ENCODE measurements around the gene GADD45G. TPM values are rescaled to one million over a fixed set of nuclear protein-coding genes. Genes with fewer than 3 reads are reported as not detected.

GADD45G gene
- total RNA-seq, 1 donor from 2014 or later = 124 TPM

GRCh38 chr9:89640801-89641200 is 36.0 kb downstream of the GADD45G start:
- H3K4me3 Mint-ChIP-seq (ENCODE audit: unreplicated experiment) = no peak overlapping the region

GRCh38 chr9:89641980-89642379 is 37.2 kb downstream of the GADD45G start:
- Mint-ChIP-seq H3K27me3 (ENCODE audit: unreplicated experiment) (peaks cover 4% of the 10 kb centered on the region), H3K36me3 (ENCODE audit: unreplicated experiment) (no peaks in the 10 kb centered on the region), H3K4me3 (ENCODE audit: unreplicated experiment) (no peak overlapping the region), H3K9me3 (ENCODE audit: unreplicated experiment) (peaks cover 5% of the 10 kb centered on the region), H3K4me1 (ENCODE audit: low read depth, unreplicated experiment) (peaks cover 7% of the 10 kb centered on the region), H3K27ac (ENCODE audit: unreplicated experiment) (no peak overlapping the region)
- TF ChIP-seq CTCF (IDR thresholded peaks at IDR 0.05; ENCODE audit: partially characterized antibody, unreplicated experiment) = no peak
- DNase-seq = no peak

More at GRCh38 chr9:89640801-89641200, 36.0 kb downstream of the GADD45G start:
- DNase-seq = no peak
- H3K4me1 Mint-ChIP-seq (ENCODE audit: low read depth, unreplicated experiment) = peaks cover 7% of the 10 kb centered on the region
- H3K27me3 Mint-ChIP-seq (ENCODE audit: unreplicated experiment) = peaks cover 4% of the 10 kb centered on the region
- no peaks in the 10 kb centered on the region for H3K36me3 Mint-ChIP-seq (ENCODE audit: unreplicated experiment)
- no peak for TF ChIP-seq CTCF (IDR thresholded peaks at IDR 0.05; ENCODE audit: partially characterized antibody, unreplicated experiment)
- peaks cover 2% of the 10 kb centered on the region for H3K9me3 Mint-ChIP-seq (ENCODE audit: unreplicated experiment)
- H3K27ac Mint-ChIP-seq (ENCODE audit: unreplicated experiment) = no peak overlapping the region

GRCh38 chr9:89642789-89643188 is 38.0 kb downstream of the GADD45G start:
- Mint-ChIP-seq H3K4me3 (ENCODE audit: unreplicated experiment) (no peak overlapping the region), H3K4me1 (ENCODE audit: low read depth, unreplicated experiment) (peaks cover 7% of the 10 kb centered on the region), H3K36me3 (ENCODE audit: unreplicated experiment) (no peaks in the 10 kb centered on the region), H3K9me3 (ENCODE audit: unreplicated experiment) (peaks cover 5% of the 10 kb centered on the region), H3K27ac (ENCODE audit: unreplicated experiment) (peak overlapping the region; percentile 77), H3K27me3 (ENCODE audit: unreplicated experiment) (peaks cover 4% of the 10 kb centered on the region)
- TF ChIP-seq CTCF (IDR thresholded peaks at IDR 0.05; ENCODE audit: partially characterized antibody, unreplicated experiment) = no peak
- peak; percentile 66 for DNase-seq

GRCh38 chr9:89646189-89646939 is 41.6 kb downstream of the GADD45G start:
- peaks cover 12% of the 10 kb centered on the region for H3K4me1 Mint-ChIP-seq (ENCODE audit: low read depth, unreplicated experiment)
- no peak overlapping the region for H3K27ac Mint-ChIP-seq (ENCODE audit: unreplicated experiment)
- H3K27me3 Mint-ChIP-seq (ENCODE audit: unreplicated experiment) = peaks cover 9% of the 10 kb centered on the region
- H3K36me3 Mint-ChIP-seq (ENCODE audit: unreplicated experiment) = no peaks in the 10 kb centered on the region
- peaks cover 5% of the 10 kb centered on the region for H3K9me3 Mint-ChIP-seq (ENCODE audit: unreplicated experiment)
- no peak for TF ChIP-seq CTCF (IDR thresholded peaks at IDR 0.05; ENCODE audit: partially characterized antibody, unreplicated experiment)
- no peak overlapping the region for H3K4me3 Mint-ChIP-seq (ENCODE audit: unreplicated experiment)
- no peak for DNase-seq

- Mint-ChIP-seq H3K27me3 (ENCODE audit: unreplicated experiment) (peaks cover 9% of the 10 kb centered on the region), H3K4me1 (ENCODE audit: low read depth, unreplicated experiment) (peaks cover 8% of the 10 kb centered on the region), H3K9me3 (ENCODE audit: unreplicated experiment) (peaks cover 3% of the 10 kb centered on the region), H3K4me3 (ENCODE audit: unreplicated experiment) (no peak overlapping the region), H3K27ac (ENCODE audit: unreplicated experiment) (no peak overlapping the region), H3K36me3 (ENCODE audit: unreplicated experiment) (no peaks in the 10 kb centered on the region)
- no peak for TF ChIP-seq CTCF (IDR thresholded peaks at IDR 0.05; ENCODE audit: partially characterized antibody, unreplicated experiment)
- no peak for DNase-seq
Observed at GRCh38 chr9:89647366-89648128, 42.7 kb downstream of the GADD45G start.
